HG03060 (cell line): ENCODE data around the gene PCDHGA9.
"Not testable (repeated sequence)": the region's sequence is repeated elsewhere in the genome, so short reads cannot be mapped to it uniquely, and the experiment has no call there.

Experiments used
- ATAC-seq: cut with Tn5 transposase; IDR thresholded peaks from one replicate; pipeline ENCODE4 v1.9.1; 2021; ENCODE audit warnings: low read depth, moderate number of reproducible peaks; ENCODE audit not compliant: unreplicated experiment

Gene PCDHGA9

GRCh38 chr5:141412854-141413539 is 10.4 kb downstream of the PCDHGA9 start, which contains the start of gene PCDHGA10:
Gene PCDHGA10 (plus strand): TSS chr5:141412987. CDS start chr5:141413176, 189 bp downstream.
- ATAC-seq, result peak; percentile 85

DNA sequence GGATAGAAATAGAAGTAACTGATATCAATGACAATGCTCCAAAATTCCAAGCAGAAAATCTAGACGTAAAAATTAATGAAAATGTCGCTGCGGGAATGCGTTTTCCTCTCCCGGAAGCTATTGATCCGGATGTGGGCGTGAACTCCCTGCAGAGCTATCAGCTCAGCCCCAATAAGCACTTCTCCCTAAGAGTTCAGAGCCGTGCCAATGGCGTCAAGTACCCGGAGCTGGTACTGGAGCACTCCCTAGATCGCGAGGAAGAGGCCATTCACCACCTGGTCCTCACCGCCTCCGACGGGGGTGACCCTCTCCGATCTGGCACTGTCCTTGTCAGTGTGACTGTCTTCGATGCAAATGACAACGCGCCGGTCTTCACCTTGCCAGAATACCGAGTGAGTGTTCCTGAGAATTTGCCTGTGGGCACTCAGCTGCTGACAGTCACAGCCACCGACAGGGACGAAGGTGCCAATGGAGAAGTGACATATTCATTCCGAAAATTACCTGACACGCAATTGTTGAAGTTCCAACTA is 11.0 kb downstream of the PCDHGA9 start:
- ATAC-seq, result no peak

DNA sequence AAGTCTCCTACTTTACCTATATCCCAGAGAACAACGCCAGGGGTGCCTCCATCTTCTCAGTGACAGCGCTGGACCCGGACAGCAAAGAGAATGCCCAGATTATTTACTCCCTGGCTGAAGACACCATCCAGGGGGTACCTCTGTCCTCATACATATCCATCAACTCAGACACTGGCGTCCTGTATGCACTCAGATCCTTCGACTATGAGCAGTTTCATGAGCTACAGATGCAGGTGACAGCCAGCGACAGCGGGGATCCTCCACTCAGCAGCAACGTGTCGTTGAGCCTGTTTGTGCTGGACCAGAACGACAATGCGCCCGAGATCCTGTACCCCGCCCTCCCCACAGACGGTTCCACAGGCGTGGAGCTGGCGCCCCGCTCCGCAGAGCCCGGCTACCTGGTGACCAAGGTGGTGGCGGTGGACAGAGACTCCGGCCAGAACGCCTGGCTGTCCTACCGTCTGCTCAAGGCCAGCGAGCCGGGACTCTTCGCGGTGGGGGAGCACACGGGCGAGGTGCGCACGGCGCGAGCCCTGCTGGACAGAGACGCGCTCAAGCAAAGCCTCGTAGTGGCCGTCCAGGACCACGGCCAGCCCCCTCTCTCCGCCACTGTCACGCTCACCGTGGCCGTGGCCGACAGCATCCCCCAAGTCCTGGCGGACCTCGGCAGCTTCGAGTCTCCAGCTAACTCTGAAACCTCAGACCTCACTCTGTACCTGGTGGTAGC is 12.1 kb downstream of the PCDHGA9 start:
- not testable (repeated sequence) for ATAC-seq

DNA sequence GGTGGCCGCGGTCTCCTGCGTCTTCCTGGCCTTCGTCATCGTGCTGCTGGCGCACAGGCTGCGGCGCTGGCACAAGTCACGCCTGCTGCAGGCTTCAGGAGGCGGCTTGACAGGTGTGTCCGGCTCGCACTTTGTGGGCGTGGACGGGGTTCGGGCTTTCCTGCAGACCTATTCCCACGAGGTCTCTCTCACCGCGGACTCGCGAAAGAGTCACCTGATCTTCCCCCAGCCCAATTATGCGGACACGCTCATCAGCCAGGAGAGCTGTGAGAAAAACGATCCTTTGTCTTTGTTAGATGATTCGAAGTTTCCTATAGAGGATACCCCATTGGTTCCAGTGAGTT is 12.7 kb downstream of the PCDHGA9 start:
- not testable (repeated sequence) for ATAC-seq

DNA sequence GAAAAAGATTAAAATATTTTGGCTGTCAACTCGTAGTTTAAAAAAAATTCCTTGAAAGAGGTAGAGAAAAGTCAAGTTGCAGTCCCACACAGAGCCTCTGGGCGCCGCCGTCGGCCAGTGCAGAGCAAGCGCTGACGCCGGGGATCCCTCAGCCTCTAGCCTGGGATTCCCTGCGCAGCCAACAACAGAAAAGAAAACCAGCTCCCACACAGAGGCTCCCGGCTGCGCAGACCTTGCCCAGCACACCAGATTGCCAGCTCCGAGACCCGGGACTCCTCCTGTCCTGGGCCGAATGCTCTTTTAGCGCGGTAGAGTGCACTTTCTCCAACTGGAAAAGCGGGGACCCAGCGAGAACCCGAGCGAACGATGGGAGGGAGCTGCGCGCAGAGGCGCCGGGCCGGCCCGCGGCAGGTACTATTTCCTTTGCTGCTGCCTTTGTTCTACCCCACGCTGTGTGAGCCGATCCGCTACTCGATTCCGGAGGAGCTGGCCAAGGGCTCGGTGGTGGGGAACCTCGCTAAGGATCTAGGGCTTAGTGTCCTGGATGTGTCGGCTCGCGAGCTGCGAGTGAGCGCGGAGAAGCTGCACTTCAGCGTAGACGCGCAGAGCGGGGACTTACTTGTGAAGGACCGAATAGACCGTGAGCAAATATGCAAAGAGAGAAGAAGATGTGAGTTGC is 15.1 kb downstream of the PCDHGA9 start, which contains the start of gene PCDHGB7:
Gene PCDHGB7 (plus strand): TSS at position 184 of the 679 bp plus-strand sequence. CDS start 183 bp downstream, at position 367.
- not testable (repeated sequence) for ATAC-seq

DNA sequence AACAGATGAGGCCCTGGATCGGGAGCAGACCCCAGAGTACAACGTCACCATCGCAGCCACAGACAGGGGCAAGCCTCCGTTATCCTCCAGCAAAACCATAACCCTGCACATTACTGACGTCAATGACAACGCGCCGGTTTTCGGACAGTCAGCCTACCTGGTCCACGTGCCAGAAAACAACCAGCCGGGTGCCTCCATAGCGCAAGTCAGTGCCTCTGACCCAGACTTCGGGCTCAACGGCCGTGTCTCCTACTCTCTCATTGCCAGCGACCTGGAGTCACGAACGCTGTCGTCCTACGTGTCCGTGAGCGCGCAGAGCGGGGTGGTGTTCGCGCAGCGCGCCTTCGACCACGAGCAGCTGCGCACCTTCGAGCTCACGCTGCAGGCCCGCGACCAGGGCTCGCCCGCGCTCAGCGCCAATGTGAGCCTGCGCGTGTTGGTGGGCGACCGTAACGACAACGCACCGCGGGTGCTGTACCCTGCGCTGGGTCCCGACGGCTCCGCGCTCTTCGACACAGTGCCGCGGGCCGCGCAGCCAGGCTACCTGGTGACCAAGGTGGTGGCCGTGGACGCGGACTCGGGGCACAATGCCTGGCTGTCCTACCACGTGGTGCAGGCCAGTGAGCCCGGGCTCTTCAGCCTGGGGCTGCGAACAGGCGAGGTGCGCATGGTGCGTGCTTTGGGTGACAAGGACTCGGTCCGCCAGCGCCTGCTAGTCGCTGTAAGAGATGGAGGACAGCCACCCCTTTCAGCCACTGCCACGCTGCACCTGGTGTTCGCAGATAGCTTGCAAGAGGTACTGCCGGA is 16.7 kb downstream of the PCDHGA9 start:
- no peak for ATAC-seq

DNA sequence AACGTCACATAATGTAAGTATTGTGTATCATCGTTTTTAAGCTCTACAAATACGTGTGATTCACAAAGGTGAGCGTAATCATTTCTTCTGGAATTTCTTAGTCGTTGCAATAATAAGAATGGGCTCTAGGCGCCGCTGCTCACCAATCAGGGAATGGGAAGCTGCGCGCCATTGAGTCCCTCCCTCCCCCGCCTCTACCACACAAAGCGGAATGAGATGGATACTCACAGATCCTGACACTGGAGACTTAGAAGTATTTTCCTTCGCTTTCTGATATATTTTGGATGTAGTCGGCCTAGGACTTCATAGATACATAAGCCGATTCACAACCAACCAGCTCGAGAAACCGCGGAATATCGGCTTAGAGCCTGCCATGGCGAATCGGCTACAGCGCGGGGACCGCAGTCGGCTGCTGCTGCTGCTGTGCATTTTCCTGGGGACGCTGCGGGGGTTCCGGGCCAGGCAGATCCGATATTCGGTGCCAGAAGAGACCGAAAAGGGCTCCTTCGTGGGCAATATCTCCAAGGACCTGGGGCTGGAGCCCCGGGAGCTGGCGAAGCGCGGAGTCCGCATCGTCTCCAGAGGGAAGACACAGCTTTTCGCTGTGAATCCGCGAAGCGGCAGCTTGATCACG is 18.4 kb downstream of the PCDHGA9 start, which contains the start of gene PCDHGA11:
Gene PCDHGA11 (plus strand): TSS at position 197 of the 634 bp plus-strand sequence. CDS start 177 bp downstream, at position 374.
- ATAC-seq, result peak; percentile 45

- no peak for ATAC-seq
These were observed 18.9 kb downstream of the PCDHGA9 start for GRCh38 chr5:141421489-141421855.

DNA sequence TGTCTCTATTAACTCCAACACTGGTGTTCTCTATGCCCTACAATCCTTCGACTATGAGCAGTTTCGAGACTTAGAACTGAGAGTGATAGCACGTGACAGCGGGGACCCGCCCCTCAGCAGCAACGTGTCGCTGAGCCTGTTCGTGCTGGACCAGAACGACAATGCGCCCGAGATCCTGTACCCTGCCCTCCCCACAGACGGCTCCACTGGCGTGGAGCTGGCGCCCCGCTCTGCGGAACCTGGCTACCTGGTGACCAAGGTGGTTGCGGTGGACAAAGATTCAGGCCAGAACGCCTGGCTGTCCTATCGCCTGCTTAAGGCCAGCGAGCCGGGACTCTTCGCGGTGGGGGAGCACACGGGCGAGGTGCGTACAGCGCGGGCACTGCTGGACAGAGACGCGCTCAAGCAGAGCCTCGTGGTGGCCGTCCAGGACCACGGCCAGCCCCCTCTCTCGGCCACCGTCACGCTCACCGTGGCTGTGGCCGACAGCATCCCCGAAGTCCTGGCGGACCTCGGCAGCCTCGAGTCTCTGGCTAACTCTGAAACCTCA is 20.2 kb downstream of the PCDHGA9 start:
- no peak for ATAC-seq

DNA sequence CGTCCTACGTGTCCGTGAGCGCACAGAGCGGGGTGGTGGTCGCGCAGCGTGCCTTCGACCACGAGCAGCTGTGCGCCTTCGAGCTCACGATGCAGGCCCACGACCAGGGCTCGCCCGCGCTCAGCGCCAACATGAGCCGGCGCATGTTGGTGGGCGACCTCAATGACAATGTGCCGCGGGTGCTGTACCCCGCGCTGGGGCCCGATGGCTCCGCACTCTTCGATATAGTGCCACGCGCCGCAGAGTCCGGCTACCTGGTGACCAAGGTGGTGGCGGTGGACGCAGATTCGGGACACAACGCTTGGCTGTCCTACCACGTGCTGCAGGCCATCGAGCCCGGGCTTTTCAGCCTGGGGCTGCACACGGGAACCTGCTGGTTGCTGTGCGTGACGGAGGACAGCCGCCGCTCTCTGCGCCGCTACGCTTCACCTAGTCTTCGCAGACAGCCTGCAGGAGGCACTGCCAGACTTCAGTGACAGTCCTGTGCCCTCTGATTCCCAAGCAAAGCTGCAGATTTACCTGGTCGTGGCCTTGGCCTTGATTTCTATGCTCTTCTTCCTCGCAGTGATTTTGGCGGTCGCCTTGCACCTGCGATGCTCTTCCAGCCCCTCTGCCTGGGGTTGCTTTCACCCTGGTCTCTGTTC is 25.3 kb downstream of the PCDHGA9 start:
- no peak for ATAC-seq

DNA sequence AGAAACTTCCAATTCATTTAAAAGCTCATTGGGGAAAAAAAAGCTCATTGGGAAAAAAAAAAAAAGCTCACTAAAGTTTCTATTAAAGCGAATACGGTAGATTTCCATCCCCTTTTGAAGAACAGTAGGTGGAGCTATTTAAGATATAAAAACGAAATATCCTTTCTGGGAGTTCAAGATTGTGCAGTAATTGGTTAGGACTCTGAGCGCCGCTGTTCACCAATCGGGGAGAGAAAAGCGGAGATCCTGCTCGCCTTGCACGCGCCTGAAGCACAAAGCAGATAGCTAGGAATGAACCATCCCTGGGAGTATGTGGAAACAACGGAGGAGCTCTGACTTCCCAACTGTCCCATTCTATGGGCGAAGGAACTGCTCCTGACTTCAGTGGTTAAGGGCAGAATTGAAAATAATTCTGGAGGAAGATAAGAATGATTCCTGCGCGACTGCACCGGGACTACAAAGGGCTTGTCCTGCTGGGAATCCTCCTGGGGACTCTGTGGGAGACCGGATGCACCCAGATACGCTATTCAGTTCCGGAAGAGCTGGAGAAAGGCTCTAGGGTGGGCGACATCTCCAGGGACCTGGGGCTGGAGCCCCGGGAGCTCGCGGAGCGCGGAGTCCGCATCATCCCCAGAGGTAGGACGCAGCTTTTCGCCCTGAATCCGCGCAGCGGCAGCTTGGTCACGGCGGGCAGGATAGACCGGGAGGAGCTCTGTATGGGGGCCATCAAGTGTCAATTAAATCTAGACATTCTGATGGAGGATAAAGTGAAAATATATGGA is 27.9 kb downstream of the PCDHGA9 start, which contains the start of gene PCDHGA12:
Gene PCDHGA12 (plus strand): TSS at position 176 of the 782 bp plus-strand sequence. CDS start 253 bp downstream, at position 429.
- ATAC-seq, result peak; percentile 85

- ATAC-seq, result no peak
These were observed 28.7 kb downstream of the PCDHGA9 start for GRCh38 chr5:141431286-141431685.

DNA sequence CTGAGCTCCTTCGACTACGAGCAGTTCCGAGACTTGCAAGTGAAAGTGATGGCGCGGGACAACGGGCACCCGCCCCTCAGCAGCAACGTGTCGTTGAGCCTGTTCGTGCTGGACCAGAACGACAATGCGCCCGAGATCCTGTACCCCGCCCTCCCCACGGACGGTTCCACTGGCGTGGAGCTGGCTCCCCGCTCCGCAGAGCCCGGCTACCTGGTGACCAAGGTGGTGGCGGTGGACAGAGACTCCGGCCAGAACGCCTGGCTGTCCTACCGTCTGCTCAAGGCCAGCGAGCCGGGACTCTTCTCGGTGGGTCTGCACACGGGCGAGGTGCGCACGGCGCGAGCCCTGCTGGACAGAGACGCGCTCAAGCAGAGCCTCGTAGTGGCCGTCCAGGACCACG is 29.7 kb downstream of the PCDHGA9 start:
- ATAC-seq, result not testable (repeated sequence)

GRCh38 chr5:141432726-141433125 is 30.1 kb downstream of the PCDHGA9 start:
- ATAC-seq, result not testable (repeated sequence)

DNA sequence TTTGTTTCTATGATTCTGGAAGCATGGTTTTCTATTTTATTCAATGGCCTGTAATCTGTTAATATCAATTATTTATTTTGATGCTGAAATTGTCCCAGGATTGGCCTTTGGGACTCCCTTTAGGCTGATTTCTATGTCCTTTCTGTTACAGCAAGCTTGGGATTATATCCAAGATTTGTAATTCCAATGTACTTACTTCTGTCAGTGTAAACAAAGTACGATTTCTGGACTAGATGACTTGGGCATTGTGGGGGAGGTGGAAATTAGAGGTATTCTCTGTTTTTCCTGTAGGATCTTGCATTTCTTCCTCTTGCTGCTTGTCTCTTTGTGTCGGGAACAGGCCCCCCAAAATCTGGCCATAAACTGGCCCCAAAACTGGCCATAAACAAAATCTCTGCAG is 31.4 kb downstream of the PCDHGA9 start:
- ATAC-seq, result no peak

- ATAC-seq, result no peak
These were observed 34.6 kb downstream of the PCDHGA9 start for GRCh38 chr5:141437221-141437620.

DNA sequence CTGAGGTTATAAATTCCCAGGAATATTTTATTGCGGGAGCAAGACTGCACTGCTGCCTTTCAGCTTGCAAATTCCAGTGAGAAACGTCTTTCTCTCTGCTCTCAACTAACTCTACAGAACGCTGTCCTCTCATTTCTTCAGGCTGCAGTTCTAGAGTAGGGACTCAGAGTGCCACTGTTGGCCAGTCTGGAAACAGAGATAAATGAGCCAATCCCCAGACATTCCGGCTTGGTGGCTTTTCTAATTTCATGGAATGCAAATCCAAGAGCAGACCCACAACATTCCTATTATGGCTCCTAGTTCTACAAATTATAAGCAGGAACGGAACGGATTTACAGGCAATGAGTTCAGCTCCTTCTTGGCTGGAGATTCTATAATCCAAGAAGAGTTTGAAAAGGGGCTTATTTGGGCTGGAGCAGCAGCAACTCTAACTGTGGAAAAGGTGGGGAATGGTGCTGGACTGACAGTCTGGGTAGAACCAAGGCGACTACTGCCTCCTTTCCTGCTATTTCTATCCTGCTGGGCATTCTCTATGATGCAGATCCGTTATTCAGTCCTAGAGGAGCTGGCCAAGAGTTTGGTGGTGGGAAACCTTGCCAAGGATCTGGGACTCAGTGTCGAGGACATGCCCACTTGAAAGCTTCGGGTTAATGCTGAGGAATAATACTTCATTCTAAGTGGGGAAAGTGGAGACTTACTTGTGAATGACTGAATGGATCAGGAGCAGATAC is 37.0 kb downstream of the PCDHGA9 start:
- no peak for ATAC-seq
